NOMO-1 (cell line): Measurements from ENCODE around the gene FBXL17.

Experiments
- DNase-seq, 2 experiments: peaks; one replicate each; lab custom pipeline; 2025; ENCODE audit not compliant: unreplicated experiment in 2 of 2; lab: John Stamatoyannopoulos, UW

FBXL17 gene

DNA sequence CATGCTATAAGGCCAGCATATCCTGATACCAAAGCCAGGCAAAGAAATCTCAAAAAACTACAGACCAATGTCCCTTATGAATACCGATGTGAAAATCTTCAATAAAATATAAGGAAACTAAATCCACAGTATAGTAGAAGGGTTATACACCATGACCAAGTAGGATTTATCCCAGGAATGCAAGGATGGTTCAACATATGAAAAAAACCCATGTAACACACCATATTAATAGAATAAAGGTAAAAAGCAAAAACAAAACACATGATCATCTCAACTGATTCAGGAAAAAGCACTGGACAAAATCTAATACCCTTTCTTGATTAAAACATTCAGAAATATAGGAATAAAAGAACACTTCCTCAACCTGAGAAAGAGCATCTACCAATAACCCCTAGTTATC lies 6.1 kb downstream of the FBXL17 start:
- no peak for DNase-seq

- DNase-seq: no peak
Measured at GRCh38 chr5:108373426-108373825, 8.5 kb downstream of the FBXL17 start.

GRCh38 chr5:108372369-108372768 lies 9.5 kb downstream of the FBXL17 start:
- no peak for DNase-seq

- no peak for DNase-seq
Measured at GRCh38 chr5:108371263-108371662, 10.6 kb downstream of the FBXL17 start.

- no peak for DNase-seq
Measured at GRCh38 chr5:108369167-108369566, 12.7 kb downstream of the FBXL17 start.

GRCh38 chr5:108367679-108368334 lies 14.1 kb downstream of the FBXL17 start:
- DNase-seq: no peak

DNA sequence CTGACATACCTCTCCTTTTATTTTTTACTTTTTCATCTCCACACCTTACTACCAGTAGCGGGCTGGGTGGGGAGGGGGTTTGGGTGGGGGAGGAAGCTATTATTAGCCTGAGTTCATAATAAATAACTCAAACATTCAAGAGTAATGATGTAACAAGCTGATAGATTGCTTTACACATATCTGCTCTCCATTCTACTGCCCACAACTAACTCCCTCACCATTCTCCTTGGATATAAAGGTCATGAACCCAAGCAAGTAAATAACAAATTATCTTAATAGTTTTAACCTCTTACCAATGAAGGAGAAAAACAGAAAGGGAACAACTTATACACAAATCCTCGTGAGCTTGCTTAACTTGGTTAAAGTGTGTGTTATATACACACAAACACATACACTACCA lies 15.4 kb downstream of the FBXL17 start:
- no peak for DNase-seq

GRCh38 chr5:108361771-108362170 lies 20.1 kb downstream of the FBXL17 start:
- DNase-seq: no peak

DNA sequence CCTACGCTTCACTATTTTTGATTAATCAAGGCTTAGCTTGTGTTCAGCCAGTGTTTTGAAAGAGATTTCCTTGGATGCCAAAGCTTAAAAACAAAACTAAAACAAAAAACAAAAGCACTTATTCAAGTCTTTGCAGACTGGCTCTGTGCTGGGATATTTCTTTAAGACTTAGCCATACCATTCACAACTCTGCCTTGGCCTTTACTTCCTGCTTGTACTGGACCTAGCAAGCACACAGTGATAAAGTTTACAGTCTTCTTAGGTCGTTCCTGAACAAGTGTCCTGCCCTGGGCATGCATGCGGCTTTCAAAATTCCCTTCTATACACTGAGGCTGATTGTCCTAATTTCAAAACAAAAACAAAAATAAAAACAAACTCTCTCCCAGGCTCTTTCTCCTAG lies 20.7 kb downstream of the FBXL17 start:
- no peak for DNase-seq

DNA sequence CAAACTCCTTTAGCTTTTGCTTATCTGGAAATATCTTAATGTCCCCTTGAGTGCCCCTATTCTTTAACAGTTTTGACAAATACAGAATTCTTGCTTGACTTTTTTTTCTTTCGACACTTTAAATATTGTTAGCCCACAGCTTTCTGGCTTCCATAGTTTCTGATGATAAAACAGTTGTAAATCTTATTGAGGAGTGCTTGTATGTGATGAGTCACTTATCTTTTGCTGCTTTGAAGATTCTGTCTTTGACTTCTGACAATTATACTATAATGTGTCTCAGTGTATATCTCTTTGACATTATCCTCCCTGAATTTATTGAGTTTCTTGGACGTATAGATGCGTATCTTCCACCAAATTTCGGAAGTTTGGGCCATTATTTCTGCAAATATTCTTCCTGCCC lies 21.6 kb downstream of the FBXL17 start:
- no peak for DNase-seq

GRCh38 chr5:108356286-108356685 lies 25.6 kb downstream of the FBXL17 start:
- DNase-seq: no peak

GRCh38 chr5:108353087-108353486 lies 28.8 kb downstream of the FBXL17 start:
- no peak for DNase-seq

GRCh38 chr5:108345541-108346171 lies 36.2 kb downstream of the FBXL17 start:
- DNase-seq: peak; percentile 5 to 44

- DNase-seq: no peak
Measured at GRCh38 chr5:108344103-108344822, 37.6 kb downstream of the FBXL17 start.

DNA sequence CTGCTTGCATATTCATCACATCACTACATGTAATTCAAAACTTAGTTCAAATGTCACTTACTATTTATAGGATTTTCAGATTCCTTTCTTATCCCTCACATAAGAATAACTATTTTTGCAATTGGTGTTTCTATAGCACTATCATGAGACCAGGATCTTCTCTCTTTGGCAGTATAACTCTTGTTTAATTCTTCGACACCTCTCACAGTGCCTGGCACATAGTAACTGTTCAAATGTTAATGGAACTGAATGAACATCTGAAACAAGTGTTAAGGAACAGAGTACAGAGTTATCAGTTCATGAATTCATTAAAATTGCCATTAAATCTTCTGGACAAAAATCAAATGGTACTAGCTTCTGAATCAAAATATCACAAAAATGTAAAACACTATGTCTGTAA lies 40.0 kb downstream of the FBXL17 start:
- DNase-seq: no peak

- no peak for DNase-seq
Measured at GRCh38 chr5:108340131-108340530, 41.8 kb downstream of the FBXL17 start.

- DNase-seq: no peak
Measured at GRCh38 chr5:108339220-108339619, 42.7 kb downstream of the FBXL17 start.

- DNase-seq: no peak
Measured at GRCh38 chr5:108334225-108334624, 47.7 kb downstream of the FBXL17 start.

GRCh38 chr5:108326982-108327381 lies 54.9 kb downstream of the FBXL17 start:
- no peak for DNase-seq

- DNase-seq: no peak
Measured at GRCh38 chr5:108324886-108325285, 57.0 kb downstream of the FBXL17 start.

DNA sequence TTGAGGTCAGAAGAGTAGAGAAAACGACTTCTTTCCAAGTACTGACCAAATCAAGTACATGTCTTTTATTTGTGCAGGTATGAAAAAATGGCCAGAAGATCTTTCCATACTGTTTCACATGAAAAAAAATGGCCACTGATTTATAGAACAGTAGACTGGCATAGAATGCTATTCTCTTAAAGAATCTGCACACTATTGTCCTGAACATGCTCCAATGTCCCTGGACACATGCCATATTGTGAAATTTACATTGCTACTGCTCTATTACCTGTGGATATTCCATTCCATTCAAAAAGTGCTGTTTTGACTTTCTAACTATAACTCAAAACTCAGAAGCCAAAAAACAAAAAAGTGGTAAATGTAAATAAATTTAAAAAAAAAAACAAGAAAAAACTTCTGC lies 60.6 kb downstream of the FBXL17 start:
- no peak for DNase-seq

DNA sequence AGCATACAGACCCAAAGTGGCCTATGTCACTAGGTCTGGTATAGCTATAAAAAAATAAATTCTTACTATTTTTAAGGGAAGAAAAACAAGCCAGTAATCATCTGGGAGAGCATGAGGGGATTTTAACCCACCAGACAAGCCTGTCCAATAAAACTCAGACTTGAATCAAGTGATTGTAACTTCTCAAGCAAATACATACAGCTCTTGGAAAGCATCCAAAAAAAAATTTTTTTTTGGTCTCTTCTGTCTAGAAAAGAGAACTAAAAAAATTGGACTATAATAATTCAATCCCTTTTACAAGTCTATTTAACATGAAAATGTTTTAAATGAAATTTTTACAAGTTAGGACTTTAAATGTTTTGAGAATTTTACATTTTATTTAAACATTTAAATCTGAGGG lies 61.7 kb downstream of the FBXL17 start:
- DNase-seq: no peak
